Activated CD8-positive, alpha-beta memory T cell treated with anti-CD3 and anti-CD28 coated beads for 4 hours (primary cell): Measurements from ENCODE around the gene PTTG1IP.
"Not testable (repeated sequence)": the region's sequence is repeated elsewhere in the genome, so short reads cannot be mapped to it uniquely, and the experiment has no call there.

Source experiments
- DNase-seq, 2 donors: peaks; one replicate each; pipeline ENCODE4 v3.0.0-alpha.2; 2020; ENCODE audit warnings: low read depth in 2 of 2

The PTTG1IP gene

DNA sequence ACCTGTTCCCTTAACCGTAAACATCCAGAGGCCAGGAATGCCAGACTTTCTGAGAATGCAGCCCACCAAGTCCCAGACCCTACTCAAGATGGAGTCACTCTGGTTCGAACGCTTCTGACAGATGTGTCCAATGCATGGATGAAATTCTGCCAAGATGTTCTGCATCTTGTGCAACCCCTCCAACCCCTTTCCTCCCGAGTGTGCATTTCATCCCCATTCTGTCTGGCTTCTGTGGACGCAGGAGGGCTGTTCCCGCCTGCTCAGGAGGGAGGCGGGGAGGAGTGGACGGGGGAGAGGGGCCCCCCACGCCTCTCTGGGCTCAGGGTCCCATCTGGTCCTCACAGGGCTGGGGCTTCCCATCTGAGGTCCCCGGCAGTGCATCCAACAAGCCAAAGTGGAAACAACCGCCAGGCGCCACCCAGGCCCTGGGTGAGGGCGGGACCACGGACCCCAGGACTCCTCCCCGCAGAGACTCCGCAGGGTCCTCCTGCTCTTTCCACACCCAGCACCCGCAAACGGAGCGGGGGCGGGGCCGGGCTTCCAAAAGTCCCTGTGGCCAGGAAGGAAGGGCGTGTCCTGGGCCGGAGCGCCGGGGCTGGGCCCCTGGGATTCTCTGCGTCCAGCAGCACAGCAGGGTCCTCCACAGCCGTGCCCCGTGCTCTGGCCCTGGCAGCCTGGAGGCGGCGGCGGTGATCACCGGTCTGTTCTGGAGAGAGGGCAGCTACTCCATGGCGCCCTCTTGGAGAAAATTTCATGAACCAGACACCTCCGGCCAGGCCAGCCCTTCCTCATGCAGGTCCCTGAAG lies 27.9 kb downstream of the PTTG1IP start:
- no peak for DNase-seq

DNA sequence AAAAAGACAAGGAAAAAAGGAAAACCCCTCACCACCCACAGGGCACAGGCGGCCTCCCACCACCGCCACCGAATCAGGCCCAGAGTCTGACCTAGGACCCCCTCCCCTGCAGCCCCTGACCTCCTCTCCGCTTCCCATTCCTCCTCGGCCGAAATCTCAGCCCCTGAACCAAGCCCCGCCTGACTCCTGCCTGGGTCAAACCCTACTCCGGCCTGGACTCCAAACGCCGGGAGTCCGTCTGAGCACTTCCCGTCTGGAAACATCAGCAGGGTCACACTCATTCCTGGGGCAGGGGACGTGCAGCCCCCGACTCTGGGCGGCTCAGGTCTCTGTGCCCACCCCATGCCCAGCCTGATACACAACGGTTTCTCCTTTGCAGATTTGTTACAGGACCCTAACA lies 29.2 kb downstream of the PTTG1IP start:
- no peak for DNase-seq

GRCh38 chr21:44842721-44843445 lies 30.6 kb downstream of the PTTG1IP start:
- no peak for DNase-seq

DNA sequence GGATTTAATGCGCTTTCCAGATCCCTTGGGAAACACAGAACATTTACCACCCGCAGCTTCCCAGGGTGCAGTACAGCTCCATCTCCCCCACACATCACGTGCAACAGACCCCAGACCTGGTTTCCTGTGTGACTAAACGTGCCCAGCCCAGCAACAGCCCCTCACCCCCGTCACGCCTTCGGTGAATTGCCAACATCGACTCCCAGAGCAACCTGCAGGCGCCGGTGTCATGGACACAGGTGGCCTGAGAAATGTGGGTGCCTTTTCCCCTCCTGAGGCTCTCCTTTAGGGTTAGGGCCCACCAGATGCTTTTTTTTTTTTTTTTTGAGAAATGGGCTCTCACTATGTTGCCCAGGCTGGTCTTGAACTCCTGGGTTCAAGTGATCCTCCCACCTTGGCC lies 31.4 kb downstream of the PTTG1IP start:
- DNase-seq: no peak

DNA sequence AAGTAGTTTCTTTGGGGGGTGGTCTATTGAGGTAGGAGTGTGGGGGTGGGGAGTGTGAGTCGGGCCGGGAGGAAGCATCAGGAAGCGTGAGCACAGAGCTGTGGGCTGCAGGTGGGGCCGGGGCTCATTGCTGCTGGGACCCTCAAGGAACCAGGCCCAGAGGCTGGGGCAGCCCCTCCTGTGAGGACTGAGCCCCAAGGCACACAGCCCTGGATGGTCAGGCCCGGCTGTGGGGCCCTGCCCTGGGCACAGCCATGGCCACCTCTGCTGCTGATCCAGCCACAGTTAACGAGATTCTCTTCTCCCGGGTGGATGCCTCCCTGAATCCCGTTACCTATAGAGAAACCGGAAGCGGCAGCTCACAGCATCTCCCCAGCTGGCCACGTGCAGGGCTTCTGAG lies 32.7 kb downstream of the PTTG1IP start:
- no peak for DNase-seq

- DNase-seq: no peak
Measured at GRCh38 chr21:44838951-44839350, 34.5 kb downstream of the PTTG1IP start.

GRCh38 chr21:44838039-44838895 lies 35.2 kb downstream of the PTTG1IP start:
- DNase-seq: no peak

DNA sequence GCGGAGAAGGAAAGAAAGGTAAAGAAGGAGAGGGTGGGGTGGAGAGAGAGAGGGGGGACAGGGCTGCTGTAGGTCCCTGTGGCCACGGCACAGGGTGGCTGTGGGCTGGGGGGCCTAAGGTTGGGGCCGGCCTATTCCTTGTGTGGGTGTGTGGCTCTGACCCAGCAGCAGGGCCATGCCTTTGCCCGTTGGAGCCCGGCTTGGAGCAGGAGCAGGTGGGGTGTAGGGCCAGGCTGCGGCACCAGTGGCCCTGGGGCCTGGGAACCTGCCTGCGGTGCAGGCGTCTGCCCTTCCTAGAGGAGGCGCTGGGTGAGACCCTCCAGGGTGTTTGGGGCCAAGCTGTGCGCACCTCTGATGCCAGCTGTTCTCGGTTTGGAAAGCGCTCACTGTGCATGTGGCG lies 36.0 kb downstream of the PTTG1IP start:
- DNase-seq: no peak

DNA sequence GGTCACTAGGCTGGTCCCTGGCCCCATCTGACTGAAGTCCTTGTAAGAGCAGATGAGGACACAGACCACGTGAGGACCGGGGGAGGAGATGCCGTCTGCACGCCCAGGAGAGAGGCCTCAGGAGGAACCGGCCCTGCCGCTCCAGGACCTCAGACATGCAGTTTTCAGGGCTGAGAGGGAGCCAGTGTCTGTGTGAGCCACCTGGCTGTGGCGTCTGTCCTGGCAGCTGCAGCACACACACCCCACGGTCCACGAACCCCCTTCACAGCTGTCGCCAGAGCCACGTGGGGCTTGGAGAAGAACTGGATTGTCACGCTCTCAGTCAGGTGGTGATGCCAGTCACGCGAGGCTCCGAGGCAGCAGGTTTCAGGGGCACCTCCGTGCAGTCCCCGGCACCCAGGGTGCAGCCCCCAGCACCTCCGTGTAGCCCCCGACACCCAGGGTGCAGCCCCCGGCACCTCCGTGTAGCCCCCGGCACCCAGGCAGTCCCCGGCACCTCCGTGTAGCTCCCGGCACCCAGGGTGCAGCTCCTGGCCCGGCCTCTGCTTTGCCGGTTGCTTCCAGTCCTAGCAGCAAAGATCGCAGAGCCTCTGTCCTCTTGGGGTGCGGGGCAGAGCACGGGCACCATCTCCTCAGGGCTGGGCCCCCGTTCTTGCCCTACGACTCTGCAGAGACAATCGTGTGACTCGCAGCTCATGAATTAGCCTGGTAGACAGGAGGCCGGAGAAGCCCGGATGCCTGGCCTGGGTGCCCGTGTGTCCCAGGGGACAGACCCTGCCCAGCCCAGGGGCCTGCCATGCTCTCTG lies 36.6 kb downstream of the PTTG1IP start:
- no peak for DNase-seq

- no peak for DNase-seq
Measured at GRCh38 chr21:44836349-44836665, 37.2 kb downstream of the PTTG1IP start.

DNA sequence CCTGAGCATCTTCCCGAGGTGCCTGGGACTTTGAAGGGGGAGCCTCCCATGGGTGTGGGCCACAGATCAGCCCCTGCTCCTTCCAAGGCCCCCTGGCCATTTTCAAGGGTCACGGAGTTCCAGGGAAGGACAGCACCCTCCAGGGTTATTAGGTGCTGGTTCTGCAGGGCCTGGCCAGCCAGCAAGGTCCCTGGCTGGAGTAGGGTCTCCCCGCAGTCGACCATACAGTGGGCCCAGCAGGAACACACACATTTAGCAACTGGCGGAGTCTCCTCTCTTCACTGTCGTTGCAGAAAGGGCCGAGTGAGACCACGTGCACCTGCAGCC lies 37.9 kb downstream of the PTTG1IP start:
- no peak for DNase-seq

DNA sequence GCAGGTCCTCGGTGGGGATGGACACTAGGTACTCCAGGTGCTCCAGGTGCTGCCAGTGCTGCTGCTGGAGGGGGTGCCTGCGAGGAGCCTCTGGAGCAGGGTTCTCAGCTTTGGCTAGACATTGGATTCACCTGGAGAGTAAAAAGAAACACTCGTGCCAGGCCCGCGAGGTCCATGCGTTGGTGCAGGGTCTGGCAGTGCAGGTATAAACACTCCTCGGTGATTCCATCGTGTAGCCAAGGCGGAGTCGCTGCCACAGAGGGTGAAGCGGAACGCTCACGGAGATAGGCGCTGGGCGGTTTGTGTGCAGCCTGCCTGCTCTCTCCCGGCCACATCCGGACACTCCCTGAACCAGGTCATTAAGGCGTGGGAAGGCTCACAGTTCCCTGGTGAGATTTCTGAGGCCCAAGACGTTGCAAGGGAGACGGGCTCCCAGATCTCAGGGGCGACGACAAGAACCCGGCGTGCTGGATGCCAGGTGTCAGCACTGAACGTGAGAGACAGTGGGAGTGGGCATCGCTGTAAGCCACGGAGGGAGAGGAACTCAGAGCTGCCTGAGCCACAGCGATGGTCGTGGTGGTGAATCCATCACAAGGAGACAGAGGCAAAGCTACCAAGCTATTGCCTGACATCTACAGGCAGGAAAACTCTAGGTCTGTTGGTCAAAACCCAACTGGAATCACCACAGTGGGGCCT lies 38.4 kb downstream of the PTTG1IP start:
- DNase-seq: no peak

DNA sequence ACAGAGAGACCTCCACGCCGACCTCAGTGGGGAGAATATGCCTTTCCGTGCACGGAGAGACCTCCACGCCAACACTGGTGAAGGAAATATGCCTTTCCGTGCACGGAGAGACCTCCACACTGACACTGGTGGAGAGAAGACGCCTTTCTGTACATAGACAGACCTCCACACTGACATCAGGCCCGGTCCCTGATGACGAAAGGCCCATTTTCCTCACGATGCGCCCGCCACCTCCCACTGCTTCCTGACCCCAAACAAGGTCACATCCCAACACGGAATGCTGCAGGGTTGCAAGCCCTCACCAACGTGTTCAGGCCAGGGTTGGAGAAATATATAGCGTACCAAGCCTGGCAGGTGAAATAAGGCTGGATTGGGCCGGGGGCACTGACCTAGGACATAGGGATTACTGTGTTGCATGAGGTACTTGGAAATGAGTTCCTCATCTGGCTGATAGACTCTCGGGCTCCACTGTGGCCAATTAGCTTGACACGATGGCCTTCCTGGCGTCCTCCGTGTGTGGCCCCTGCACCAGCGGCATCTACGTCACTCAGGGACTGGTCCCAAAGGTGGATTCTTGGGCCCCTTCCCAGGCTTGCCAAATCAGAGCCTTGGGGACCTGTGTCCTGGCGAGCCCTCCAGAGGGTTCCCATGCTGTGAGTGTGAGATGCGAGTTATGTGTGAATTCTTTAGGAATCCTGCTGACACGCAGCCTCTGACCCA lies 39.1 kb downstream of the PTTG1IP start:
- no peak for DNase-seq

DNA sequence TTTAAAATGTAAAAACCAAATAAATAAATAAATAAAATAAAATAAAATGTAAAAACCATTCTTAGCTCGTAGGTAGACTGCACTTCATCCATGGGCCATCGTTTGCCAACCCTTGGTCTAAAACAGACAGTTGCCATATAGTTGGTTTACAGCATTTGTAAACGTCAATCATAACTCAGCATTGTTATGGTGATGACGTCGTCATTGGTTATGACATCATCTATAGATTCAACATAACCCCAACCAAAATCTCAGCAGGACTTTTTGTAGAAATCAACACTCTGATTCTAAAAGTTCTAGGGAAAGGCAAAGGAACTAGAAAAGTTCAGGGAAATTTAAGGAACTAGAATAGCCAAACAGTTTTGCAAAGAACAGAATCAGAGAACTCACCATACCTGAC lies 39.8 kb downstream of the PTTG1IP start:
- DNase-seq: no peak

DNA sequence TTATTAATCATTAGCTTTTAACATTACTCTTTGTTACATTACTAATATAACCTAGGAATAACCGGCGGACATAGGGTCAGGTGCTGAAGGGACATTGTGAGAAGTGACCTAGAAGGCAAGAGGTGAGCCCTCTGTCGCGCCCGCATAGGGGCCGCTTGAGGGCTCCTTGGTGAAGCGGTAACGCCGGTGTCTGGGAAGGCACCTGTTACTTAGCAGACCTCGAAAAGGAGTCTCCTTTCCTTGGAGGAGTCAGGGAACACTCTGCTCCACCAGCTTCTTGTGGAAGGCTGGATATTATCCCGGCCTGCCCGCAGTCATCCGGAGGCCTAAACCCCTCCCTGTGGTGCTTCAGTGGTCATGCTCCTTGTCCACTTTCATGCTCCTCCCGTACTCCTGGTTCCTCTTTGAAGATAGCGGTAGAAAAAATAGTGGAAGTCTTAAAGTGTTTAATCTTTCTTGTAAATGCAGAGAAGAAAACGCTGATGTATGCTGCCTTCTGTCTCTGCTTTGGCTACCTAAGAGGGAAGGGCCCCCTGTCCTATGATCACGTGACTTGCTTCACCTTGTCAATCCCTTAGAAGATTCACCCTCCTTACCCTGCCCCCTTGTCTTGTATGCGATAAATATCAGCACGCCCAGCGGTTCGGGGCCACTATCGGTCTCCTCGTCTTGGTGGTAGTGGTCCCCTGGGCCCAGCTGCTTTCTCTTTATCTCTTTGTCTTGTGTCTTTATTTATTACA lies 40.8 kb downstream of the PTTG1IP start:
- DNase-seq: not testable (repeated sequence)

- DNase-seq: no peak
Measured at GRCh38 chr21:44831227-44831860, 42.1 kb downstream of the PTTG1IP start.

- no peak for DNase-seq
Measured at GRCh38 chr21:44829507-44830092, 43.9 kb downstream of the PTTG1IP start.

DNA sequence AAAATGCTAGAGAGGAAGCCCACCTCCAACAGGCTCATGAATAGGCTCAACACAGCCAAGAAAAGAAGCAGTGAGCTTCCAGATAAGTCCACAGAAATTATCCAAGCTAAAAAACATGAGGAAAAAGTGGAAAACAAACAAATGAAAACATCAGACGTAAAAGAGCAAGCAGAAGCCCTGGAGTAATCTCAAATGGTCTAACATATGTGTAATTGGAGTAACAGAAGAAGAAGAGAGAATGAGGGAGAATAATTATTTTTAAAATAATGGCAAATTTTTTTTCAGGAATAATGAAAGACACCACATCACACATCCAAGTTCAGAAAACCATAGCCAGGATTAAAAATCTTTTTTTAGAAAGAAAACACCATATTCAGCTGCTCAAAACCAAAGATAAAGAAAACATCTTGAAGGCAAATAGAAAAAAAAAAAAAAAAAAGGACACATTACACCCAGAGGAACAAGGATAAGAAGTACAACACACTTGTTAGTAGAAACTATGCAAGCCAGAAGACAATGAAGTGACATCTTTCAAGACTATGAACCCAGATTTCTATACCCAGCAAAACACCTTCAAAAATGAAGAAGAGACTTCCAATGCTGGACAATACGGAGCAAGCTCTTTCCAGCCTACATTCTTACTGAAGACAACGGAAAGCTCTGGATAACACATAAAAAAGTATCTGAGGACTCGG lies 45.0 kb downstream of the PTTG1IP start:
- no peak for DNase-seq
